ENCODE results near the gene MTCL3.

DNA sequence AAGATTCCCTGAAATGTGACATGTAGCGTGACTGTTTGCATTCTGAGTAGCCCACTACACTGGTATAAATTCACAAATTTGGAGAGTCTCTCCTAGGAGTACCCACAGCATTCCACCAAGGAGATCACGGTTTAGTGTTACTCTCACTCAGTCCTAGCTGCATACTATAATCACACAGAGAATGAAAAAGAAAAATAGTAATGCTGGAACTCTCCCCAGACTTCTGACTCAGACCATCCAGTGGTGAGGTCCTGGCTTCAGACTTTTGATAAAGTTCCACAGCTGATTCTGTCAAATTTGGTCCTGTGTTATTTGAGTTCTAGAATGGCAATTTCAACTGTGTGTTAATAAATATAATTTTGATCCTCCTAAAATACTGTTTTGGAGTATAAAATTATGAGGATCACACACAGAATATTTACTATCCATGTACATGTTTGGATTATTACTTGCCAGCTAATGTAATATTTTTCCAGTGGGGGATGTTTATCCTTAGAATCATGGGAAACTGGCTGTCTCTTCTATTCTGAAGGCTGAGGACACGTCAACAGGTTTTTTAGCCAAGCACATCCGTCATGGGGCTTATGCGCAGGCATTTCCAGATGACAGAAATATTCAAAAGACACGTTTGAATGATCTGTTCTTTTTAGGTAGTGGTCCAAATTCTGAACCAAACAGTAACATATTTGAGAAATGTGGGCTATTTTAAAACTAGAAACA, 54.8 kb downstream of the MTCL3 start:
- TF ChIP-seq POLR2A (IDR thresholded peaks at IDR 0.05; ENCODE audit: insufficient read depth in 1 of 2, low read depth in 2 of 2, low read length in 2 of 2) (no peak), ESRRA (CRISPR knock-in tag; IDR thresholded peaks at IDR 0.05; ENCODE audit: low read depth) (no peak), RELA (CRISPR knock-in tag; IDR thresholded peaks at IDR 0.05) (no peak), ZBTB38 (CRISPR knock-in tag; IDR thresholded peaks at IDR 0.05) (no peak)
- TF ChIP-seq, protein P1, sequence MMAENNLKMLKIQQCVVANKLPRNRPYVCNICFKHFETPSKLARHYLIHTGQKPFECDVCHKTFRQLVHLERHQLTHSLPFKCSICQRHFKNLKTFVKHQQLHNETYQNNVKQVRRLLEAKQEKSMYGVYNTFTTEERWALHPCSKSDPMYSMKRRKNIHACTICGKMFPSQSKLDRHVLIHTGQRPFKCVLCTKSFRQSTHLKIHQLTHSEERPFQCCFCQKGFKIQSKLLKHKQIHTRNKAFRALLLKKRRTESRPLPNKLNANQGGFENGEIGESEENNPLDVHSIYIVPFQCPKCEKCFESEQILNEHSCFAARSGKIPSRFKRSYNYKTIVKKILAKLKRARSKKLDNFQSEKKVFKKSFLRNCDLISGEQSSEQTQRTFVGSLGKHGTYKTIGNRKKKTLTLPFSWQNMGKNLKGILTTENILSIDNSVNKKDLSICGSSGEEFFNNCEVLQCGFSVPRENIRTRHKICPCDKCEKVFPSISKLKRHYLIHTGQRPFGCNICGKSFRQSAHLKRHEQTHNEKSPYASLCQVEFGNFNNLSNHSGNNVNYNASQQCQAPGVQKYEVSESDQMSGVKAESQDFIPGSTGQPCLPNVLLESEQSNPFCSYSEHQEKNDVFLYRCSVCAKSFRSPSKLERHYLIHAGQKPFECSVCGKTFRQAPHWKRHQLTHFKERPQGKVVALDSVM (CRISPR knock-in tag; IDR thresholded peaks at IDR 0.05) = no peak
- TF ChIP-seq, protein P2, sequence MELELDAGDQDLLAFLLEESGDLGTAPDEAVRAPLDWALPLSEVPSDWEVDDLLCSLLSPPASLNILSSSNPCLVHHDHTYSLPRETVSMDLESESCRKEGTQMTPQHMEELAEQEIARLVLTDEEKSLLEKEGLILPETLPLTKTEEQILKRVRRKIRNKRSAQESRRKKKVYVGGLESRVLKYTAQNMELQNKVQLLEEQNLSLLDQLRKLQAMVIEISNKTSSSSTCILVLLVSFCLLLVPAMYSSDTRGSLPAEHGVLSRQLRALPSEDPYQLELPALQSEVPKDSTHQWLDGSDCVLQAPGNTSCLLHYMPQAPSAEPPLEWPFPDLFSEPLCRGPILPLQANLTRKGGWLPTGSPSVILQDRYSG (CRISPR knock-in tag; IDR thresholded peaks at IDR 0.05) = no peak

All from HepG2 (cell line).